Measurements from ENCODE around the gene RNF5. TPM values are rescaled to one million over a fixed set of nuclear protein-coding genes. Genes with fewer than 3 reads are reported as not detected.
A peak's percentile ranks its signal among the peaks of the same experiment; 100 is the strongest.

Gene RNF5
- total RNA-seq, 2 donors from 2014 or later = 63.5 to 68.4 TPM

GRCh38 chr6:32194388-32194787, 16.2 kb downstream of the RNF5 start:
- H3K27ac ChIP-seq = peak overlapping the region; percentile 84 to 100
- no peak for ATAC-seq (ENCODE audit: insufficient number of reproducible peaks, low FRiP score, low read depth)
- peaks cover 17 to 27% of the 10 kb centered on the region in 2 donors for H3K4me1 ChIP-seq (ENCODE audit: control insufficient read depth in 1 of 2, low read depth in 2 of 2)

GRCh38 chr6:32194825-32195651, 16.8 kb downstream of the RNF5 start:
- Histone ChIP-seq H3K27ac (peak overlapping the region; percentile 84 to 100), H3K36me3 (no peaks in the 10 kb centered on the region), H3K27me3 (replicated peaks; ENCODE audit: insufficient read depth) (no peaks in the 10 kb centered on the region), H3K9me3 (no peaks in the 10 kb centered on the region), H3K4me1 (ENCODE audit: control insufficient read depth in 1 of 2, low read depth in 2 of 2) (peaks cover 17 to 27% of the 10 kb centered on the region in 2 donors), H3K4me3 (peak overlapping the region; percentile 66)
- ATAC-seq (ENCODE audit: insufficient number of reproducible peaks, low FRiP score, low read depth) (no peak), DNase-seq (ENCODE audit: low spot score) (no peak)
- TF ChIP-seq CTCF (IDR thresholded peaks at IDR 0.05) = peak; percentile 38

More at GRCh38 chr6:32194388-32194787, 16.2 kb downstream of the RNF5 start:
- no peak overlapping the region for H3K4me3 ChIP-seq
- H3K36me3 ChIP-seq = no peaks in the 10 kb centered on the region
- no peaks in the 10 kb centered on the region for H3K27me3 ChIP-seq (replicated peaks; ENCODE audit: insufficient read depth)
- TF ChIP-seq CTCF (IDR thresholded peaks at IDR 0.05) = no peak
- H3K9me3 ChIP-seq = no peaks in the 10 kb centered on the region
- DNase-seq (ENCODE audit: low spot score) = no peak

DNA sequence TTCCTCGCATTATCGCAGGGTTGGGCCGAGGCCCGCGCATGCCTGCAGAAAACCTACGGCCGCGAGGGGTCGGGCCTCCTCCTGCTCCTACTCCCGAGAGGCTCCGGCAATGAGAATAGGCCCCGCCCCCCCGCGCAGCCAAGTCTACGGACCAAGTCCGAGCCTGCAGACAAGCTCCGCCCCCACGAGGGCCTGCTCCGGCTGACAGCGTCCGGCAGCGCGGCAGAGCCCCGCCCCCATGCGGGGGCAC, 17.4 kb downstream of the RNF5 start:
- ATAC-seq (ENCODE audit: insufficient number of reproducible peaks, low FRiP score, low read depth) = peak; percentile 86
- TF ChIP-seq CTCF (IDR thresholded peaks at IDR 0.05) = peak; percentile 28
- no peaks in the 10 kb centered on the region for H3K36me3 ChIP-seq
- peaks cover 17 to 27% of the 10 kb centered on the region in 2 donors for H3K4me1 ChIP-seq (ENCODE audit: control insufficient read depth in 1 of 2, low read depth in 2 of 2)
- DNase-seq (ENCODE audit: low spot score) = peak; percentile 100
- peak overlapping the region; percentile 98 to 100 for H3K27ac ChIP-seq
- no peaks in the 10 kb centered on the region for H3K27me3 ChIP-seq (replicated peaks; ENCODE audit: insufficient read depth)
- H3K4me3 ChIP-seq = peak overlapping the region; percentile 96
- H3K9me3 ChIP-seq = no peaks in the 10 kb centered on the region

DNA sequence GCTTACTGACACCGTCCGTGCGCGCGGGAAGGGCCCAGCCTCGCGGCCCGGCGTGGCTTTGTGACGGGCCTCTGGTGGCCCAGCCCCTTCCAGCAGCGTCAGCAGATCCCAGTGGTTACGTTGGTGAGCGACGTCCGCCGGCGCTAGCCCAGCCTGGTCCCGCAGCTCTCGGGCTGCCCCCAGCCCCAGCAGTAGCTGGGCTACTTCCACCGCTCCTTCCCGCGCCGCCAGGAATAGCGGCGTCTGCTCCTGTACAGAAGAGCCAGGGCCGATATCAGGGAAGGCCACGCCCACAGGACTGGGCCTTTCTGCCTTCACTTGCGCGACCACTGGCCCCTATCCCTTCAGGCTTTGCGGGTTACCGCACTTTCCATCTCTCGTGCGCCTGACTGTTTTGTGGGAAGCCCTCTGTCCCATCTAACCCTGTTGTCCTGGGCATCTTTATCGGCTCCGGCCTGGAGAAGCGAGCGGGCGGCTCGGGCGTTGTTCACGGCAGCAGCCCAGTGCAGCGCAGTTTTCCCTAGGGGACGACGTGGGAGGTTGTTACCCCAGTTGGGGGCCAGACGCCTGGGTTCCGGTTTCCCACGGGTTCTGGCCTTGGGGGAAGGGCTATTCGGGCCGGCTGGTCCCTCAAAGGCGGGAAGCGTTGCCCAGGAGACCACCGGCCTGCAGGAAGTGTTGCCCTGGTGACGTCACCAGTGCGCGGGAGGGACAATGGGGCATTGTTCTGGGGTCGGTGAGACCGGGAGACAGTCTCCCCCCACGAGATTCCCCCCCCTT, 17.9 kb downstream of the RNF5 start:
- DNase-seq (ENCODE audit: low spot score) = peak; percentile 74
- H3K27me3 ChIP-seq (replicated peaks; ENCODE audit: insufficient read depth) = no peaks in the 10 kb centered on the region
- H3K36me3 ChIP-seq = no peaks in the 10 kb centered on the region
- H3K4me3 ChIP-seq = peak overlapping the region; percentile 96
- H3K4me1 ChIP-seq (ENCODE audit: control insufficient read depth in 1 of 2, low read depth in 2 of 2) = peaks cover 14 to 24% of the 10 kb centered on the region in 2 donors
- ATAC-seq (ENCODE audit: insufficient number of reproducible peaks, low FRiP score, low read depth) = peak; percentile 16
- peak overlapping the region; percentile 98 to 100 for H3K27ac ChIP-seq
- H3K9me3 ChIP-seq = no peaks in the 10 kb centered on the region
- TF ChIP-seq CTCF (IDR thresholded peaks at IDR 0.05) = peak; percentile 1
